SU-DHL-6 (cell line): Measurements from ENCODE around the gene SRPK2.

ENCODE experiments used
- H2AFZ ChIP-seq: fragments of 200-600 bp; sonication (generic); 2 replicates; pipeline ENCODE4 v1.6.1; 2014; ENCODE audit warnings: low read depth, mild to moderate bottlenecking, moderate library complexity, mixed read lengths, antibody characterized with exemption, low read length; ENCODE audit not compliant: severe bottlenecking
- H3F3A ChIP-seq: fragments of 200-600 bp; shearing (Covaris generic); 2 replicates; pipeline ENCODE4 v1.6.0; 2016; ENCODE audit warnings: antibody characterized with exemption, mild to moderate bottlenecking; ENCODE audit not compliant: insufficient read depth
- H3K27ac ChIP-seq: fragments of 200-600 bp; sonication (generic); 2 replicates; pipeline ENCODE4 v1.5.1; 2016; ENCODE audit warnings: low read depth, mild to moderate bottlenecking, low read length, moderate library complexity, mixed read lengths
- H3K27me3 ChIP-seq: fragments of 200-600 bp; sonication (generic), shearing (Covaris generic); 2 replicates; pipeline ENCODE4 v1.6.0; 2014; ENCODE audit warnings: mild to moderate bottlenecking, low read length
- H3K36me3 ChIP-seq: fragments of 200-600 bp; sonication (generic); 2 replicates; pipeline ENCODE4 v1.6.1; 2014; ENCODE audit warnings: mild to moderate bottlenecking, low read length, mixed read lengths
- H3K4me2 ChIP-seq: fragments of 300-600, 200-600 bp; shearing (Covaris generic), sonication (generic); 2 replicates; pipeline ENCODE4 v1.6.0; 2014; ENCODE audit warnings: low read length, low read depth, mild to moderate bottlenecking; ENCODE audit not compliant: poor library complexity, severe bottlenecking
- H3K4me3 ChIP-seq: fragments of 200-600 bp; sonication (generic); 2 replicates; pipeline ENCODE4 v1.5.1; 2014; ENCODE audit warnings: antibody characterized with exemption, low read length, mild to moderate bottlenecking, mixed read lengths; ENCODE audit not compliant: insufficient read depth, poor library complexity, severe bottlenecking
- H3K79me2 ChIP-seq: fragments of 200-600 bp; sonication (generic); 2 replicates; pipeline ENCODE4 v1.6.1; 2014; ENCODE audit warnings: mild to moderate bottlenecking, low read length, moderate library complexity; ENCODE audit not compliant: insufficient read depth
- H3K9ac ChIP-seq: fragments of 200-600 bp; sonication (generic); 2 replicates; pipeline ENCODE4 v1.7.0; 2014; ENCODE audit warnings: mild to moderate bottlenecking, low read length
- H3K9me2 ChIP-seq: fragments of 200-600 bp; sonication (generic); replicated peaks from 2 replicates; pipeline ENCODE4 v1.6.1; 2014; ENCODE audit warnings: low read length; ENCODE audit not compliant: insufficient read depth
- H3K9me3 ChIP-seq: fragments of 200-600 bp; sonication (generic); 2 replicates; pipeline ENCODE4 v1.6.1; 2014; ENCODE audit warnings: low read length, mixed read lengths; ENCODE audit not compliant: insufficient read depth
- H4K20me1 ChIP-seq: fragments of 200-600 bp; sonication (generic); 2 replicates; pipeline ENCODE4 v1.6.1; 2014; ENCODE audit warnings: low read depth, mild to moderate bottlenecking, antibody characterized with exemption, low read length, moderate library complexity, mixed read lengths
- CTCF ChIP-seq: fragments of 200-600 bp; sonication (generic); IDR thresholded peaks from one replicate; pipeline ENCODE4 v1.5.1; 2017; ENCODE audit warnings: antibody characterized with exemption, mild to moderate bottlenecking, low read length, moderate library complexity; ENCODE audit not compliant: insufficient read depth, poor library complexity, severe bottlenecking
- EZH2phosphoT487 ChIP-seq: fragments of 200-600 bp; sonication (generic), shearing (Covaris generic); conservative IDR thresholded peaks from 2 replicates; pipeline ENCODE4 v1.6.1; 2018; ENCODE audit warnings: mild to moderate bottlenecking, antibody characterized with exemption, low read length, moderate library complexity, mixed read lengths

SRPK2 gene

GRCh38 chr7:105345725-105346124 lies 43.0 kb downstream of the SRPK2 start:
- no peak for TF ChIP-seq EZH2phosphoT487
- TF ChIP-seq CTCF, result no peak
- Histone ChIP-seq H3K27me3 (no peaks in the 10 kb centered on the region), H3K9me2 (no peaks in the 10 kb centered on the region), H4K20me1 (peaks cover 18% of the 10 kb centered on the region), H3F3A (peaks cover 5% of the 10 kb centered on the region), H3K9ac (no peak overlapping the region), H3K27ac (no peak overlapping the region), H3K79me2 (peaks cover under 1% of the 10 kb centered on the region; the same call in 1 of the 2 replicates), H2AFZ (no peak overlapping the region), H3K4me3 (no peak overlapping the region), H3K4me2 (no peak overlapping the region), H3K9me3 (no peaks in the 10 kb centered on the region), H3K36me3 (no peaks in the 10 kb centered on the region)

GRCh38 chr7:105345003-105345402 lies 43.7 kb downstream of the SRPK2 start:
- no peaks in the 10 kb centered on the region for H3K36me3 ChIP-seq
- no peaks in the 10 kb centered on the region for H3K9me3 ChIP-seq
- H3K27ac ChIP-seq, result no peak overlapping the region
- no peak overlapping the region for H3K9ac ChIP-seq
- TF ChIP-seq EZH2phosphoT487 (no peak), CTCF (no peak)
- no peaks in the 10 kb centered on the region; the same call in 1 of the 2 replicates for H3K79me2 ChIP-seq
- no peak overlapping the region for H3K4me3 ChIP-seq
- peaks cover 5% of the 10 kb centered on the region for H3F3A ChIP-seq
- H3K4me2 ChIP-seq, result no peak overlapping the region
- H3K27me3 ChIP-seq, result no peaks in the 10 kb centered on the region
- H3K9me2 ChIP-seq, result no peaks in the 10 kb centered on the region
- no peak overlapping the region for H2AFZ ChIP-seq
- peaks cover 20% of the 10 kb centered on the region for H4K20me1 ChIP-seq

- no peaks in the 10 kb centered on the region; the same call in 1 of the 2 replicates for H3K79me2 ChIP-seq
- H3K4me2 ChIP-seq, result no peak overlapping the region
Observed at GRCh38 chr7:105339404-105340323, 49.1 kb downstream of the SRPK2 start.

More at GRCh38 chr7:105339404-105340323, 49.1 kb downstream of the SRPK2 start:
- Histone ChIP-seq H3K4me3 (no peak overlapping the region), H3K36me3 (no peaks in the 10 kb centered on the region), H4K20me1 (peaks cover 3% of the 10 kb centered on the region; the same call in 1 of the 2 replicates), H3K9ac (no peak overlapping the region), H3K27ac (no peak overlapping the region), H2AFZ (no peak overlapping the region), H3K9me2 (no peaks in the 10 kb centered on the region), H3K27me3 (no peaks in the 10 kb centered on the region), H3F3A (0 out of 2 replicates have a peak, but pooled peaks cover 4% of the 10 kb centered on the region), H3K9me3 (no peaks in the 10 kb centered on the region)
- TF ChIP-seq EZH2phosphoT487 (no peak), CTCF (no peak)
